GM04503 (cell line): ENCODE results near the gene GIGYF2.

Source experiments
- DNase-seq: peaks from one replicate; pipeline ENCODE4 v3.0.0-alpha.2; 2012; ENCODE audit warnings: low read depth

The GIGYF2 gene

GRCh38 chr2:232749331-232749730 is 52.2 kb downstream of the GIGYF2 start:
- DNase-seq = no peak

- DNase-seq = no peak
These were observed 53.1 kb downstream of the GIGYF2 start for GRCh38 chr2:232750135-232750671.

- no peak for DNase-seq
These were observed 60.8 kb downstream of the GIGYF2 start for GRCh38 chr2:232757905-232758304.

- no peak for DNase-seq
These were observed 64.3 kb downstream of the GIGYF2 start for GRCh38 chr2:232761301-232761907.

GRCh38 chr2:232767866-232768265 is 70.7 kb downstream of the GIGYF2 start:
- no peak for DNase-seq

GRCh38 chr2:232770207-232770606 is 73.1 kb downstream of the GIGYF2 start:
- DNase-seq = no peak

- no peak for DNase-seq
These were observed 74.7 kb downstream of the GIGYF2 start for GRCh38 chr2:232771870-232772269.

- no peak for DNase-seq
These were observed 75.4 kb downstream of the GIGYF2 start for GRCh38 chr2:232772531-232772930.

GRCh38 chr2:232773815-232774214 is 76.7 kb downstream of the GIGYF2 start:
- no peak for DNase-seq

GRCh38 chr2:232776435-232776834 is 79.3 kb downstream of the GIGYF2 start, which contains the start of gene KCNJ13:
TSS of gene KCNJ13 (minus strand) at chr2:232776565. CDS start at chr2:232771362, 5,203 bp downstream.
- DNase-seq = no peak

- DNase-seq = no peak
These were observed 80.1 kb downstream of the GIGYF2 start for GRCh38 chr2:232777276-232777675.

GRCh38 chr2:232779465-232779864 is 82.3 kb downstream of the GIGYF2 start:
- no peak for DNase-seq

- DNase-seq = no peak
These were observed 82.8 kb downstream of the GIGYF2 start for GRCh38 chr2:232779934-232780333.

- DNase-seq = peak; percentile 23
These were observed 84.6 kb downstream of the GIGYF2 start for GRCh38 chr2:232781765-232782164.

- DNase-seq = no peak
These were observed 86.1 kb downstream of the GIGYF2 start for GRCh38 chr2:232783278-232783677.

- no peak for DNase-seq
These were observed 90.7 kb downstream of the GIGYF2 start for GRCh38 chr2:232787806-232788205.

- no peak for DNase-seq
These were observed 92.0 kb downstream of the GIGYF2 start for GRCh38 chr2:232789082-232789481.

- DNase-seq = no peak
These were observed 94.4 kb downstream of the GIGYF2 start for GRCh38 chr2:232791518-232791917.

- DNase-seq = no peak
These were observed 96.1 kb downstream of the GIGYF2 start for GRCh38 chr2:232793271-232793670.

GRCh38 chr2:232794981-232795380 is 97.8 kb downstream of the GIGYF2 start:
- no peak for DNase-seq

GRCh38 chr2:232795920-232796319 is 98.8 kb downstream of the GIGYF2 start:
- DNase-seq = no peak

GRCh38 chr2:232798187-232798586 is 101.1 kb downstream of the GIGYF2 start:
- no peak for DNase-seq

- DNase-seq = no peak
These were observed 103.0 kb downstream of the GIGYF2 start for GRCh38 chr2:232800166-232800565.

- DNase-seq = no peak
These were observed 105.0 kb downstream of the GIGYF2 start for GRCh38 chr2:232802091-232802490.
